HepG2 (cell line): Measurements from ENCODE around the gene CIB1. TPM values are rescaled to one million over a fixed set of nuclear protein-coding genes. Genes with fewer than 3 reads are reported as not detected.

Source experiments
- ASH2L ChIP-seq: fragments of 300-600, 200-600 bp; sonication (generic); IDR thresholded peaks from 2 replicates; pipeline ENCODE4 v1.7.0; 2017; ENCODE audit warnings: low read depth, mild to moderate bottlenecking, moderate library complexity, mixed read lengths, low read length; ENCODE audit not compliant: insufficient read length
- BATF2 ChIP-seq: sonication (generic); formaldehyde crosslinking; IDR thresholded peaks from 2 replicates; pipeline ENCODE4 v1.8.0; 2022; ENCODE audit warnings: mild to moderate bottlenecking, missing genetic modification reagents, moderate library complexity
- HINFP ChIP-seq: sonication (generic); formaldehyde crosslinking; IDR thresholded peaks from 2 replicates; pipeline ENCODE4 v1.4.0; 2020; ENCODE audit warnings: low read depth, mild to moderate bottlenecking, missing genetic modification reagents
- HOXA7 ChIP-seq: sonication (generic); formaldehyde crosslinking; IDR thresholded peaks from 2 replicates; pipeline ENCODE4 v1.8.1; 2022; ENCODE audit warnings: mild to moderate bottlenecking, missing genetic modification reagents, moderate library complexity
- KAT8 ChIP-seq: IDR thresholded peaks from 2 replicates; pipeline ENCODE4 v1.6.1; 2016; ENCODE audit warnings: missing genetic modification reagents, missing compliant biosample characterization
- MAFK ChIP-seq, 2 experiments: IDR thresholded peaks in 1 of 2; conservative IDR thresholded peaks in 1 of 2; 2 replicates each; pipeline ENCODE4 v1.6.1; 2011; ENCODE audit warnings: improper control_type of control experiment in 2 of 2, low read length in 2 of 2
- SMAD9 ChIP-seq: sonication (generic); formaldehyde crosslinking; IDR thresholded peaks from 2 replicates; pipeline ENCODE4 v1.5.1; 2020; ENCODE audit warnings: mild to moderate bottlenecking, missing genetic modification reagents
- TCF12 ChIP-seq, 2 experiments: fragments of 450-650 bp in 1 of 2; sonication (generic) in 1 of 2; formaldehyde crosslinking in 1 of 2; IDR thresholded peaks; 2 replicates each; pipeline versions ENCODE4 v1.6.1 to v1.8.0; 2017 to 2022; ENCODE audit warnings: antibody characterized with exemption in 1 of 2, mild to moderate bottlenecking in 1 of 2, missing genetic modification reagents in 1 of 2, moderate library complexity in 1 of 2
- ZNF260 ChIP-seq: sonication (generic); formaldehyde crosslinking; IDR thresholded peaks from 2 replicates; pipeline ENCODE4 v1.4.0; 2020; ENCODE audit warnings: missing genetic modification reagents, low read depth, mild to moderate bottlenecking, borderline replicate concordance
- ZNF512 ChIP-seq: sonication (generic); formaldehyde crosslinking; IDR thresholded peaks from 2 replicates; pipeline ENCODE4 v1.4.0; 2020; ENCODE audit warnings: mild to moderate bottlenecking, missing genetic modification reagents
- ZNF576 ChIP-seq: sonication (generic); formaldehyde crosslinking; IDR thresholded peaks from 2 replicates; pipeline ENCODE4 v1.4.0; 2020; ENCODE audit warnings: mild to moderate bottlenecking, missing genetic modification reagents
- ZNF629 ChIP-seq: sonication (generic); formaldehyde crosslinking; conservative IDR thresholded peaks from 2 replicates; pipeline ENCODE4 v1.5.0; 2020; ENCODE audit warnings: missing genetic modification reagents
- polyA plus RNA-seq, 8 experiments: library from polyadenylated mRNA; depleted of rRNA in 3 of 8; stranded (reverse) in 7 of 8; unstranded in 1 of 8; fragments of >200 nt; fragmentation: Illumina TruSeq in 4 of 8; extraction: Trizol in 4 of 8; gene quantifications; 2 replicates each; pipeline versions ENCODE4 v1.2.1 to v1.2.3, GENCODE V29; 2011 to 2016; ENCODE audit warnings: low read depth in 4 of 8, missing spikeins in 1 of 8, mixed read lengths in 1 of 8; ENCODE audit not compliant: insufficient read depth in 1 of 8
- total RNA-seq, 5 experiments: library from RNA; depleted of rRNA; stranded (reverse); fragments of >200 nt; fragmentation: Illumina TruSeq; extraction: Trizol; gene quantifications; 2 replicates each; pipeline ENCODE4 v1.2.3, GENCODE V29; 2016; ENCODE audit warnings: low read depth in 1 of 5
- TF ChIP-seq, protein P1 (sequence below): sonication (generic); formaldehyde crosslinking; IDR thresholded peaks from 2 replicates; pipeline ENCODE4 v1.4.0; 2020; ENCODE audit warnings: mild to moderate bottlenecking, missing genetic modification reagents
- TF ChIP-seq, protein P2 (sequence below): sonication (generic); formaldehyde crosslinking; IDR thresholded peaks from 2 replicates; pipeline ENCODE4 v1.5.0; 2020; ENCODE audit warnings: missing genetic modification reagents
- TF ChIP-seq, protein P3 (sequence below): fragments of 450-650 bp; IDR thresholded peaks from 2 replicates; pipeline ENCODE4 v1.6.1; 2017

CIB1 gene
- total and polyA plus RNA-seq, 2 of the 13 experiments (the other 11 are each of a cell fraction or from before 2014, with no cell fraction given), result 38.7 to 72.7 TPM

- TF ChIP-seq, protein P1, sequence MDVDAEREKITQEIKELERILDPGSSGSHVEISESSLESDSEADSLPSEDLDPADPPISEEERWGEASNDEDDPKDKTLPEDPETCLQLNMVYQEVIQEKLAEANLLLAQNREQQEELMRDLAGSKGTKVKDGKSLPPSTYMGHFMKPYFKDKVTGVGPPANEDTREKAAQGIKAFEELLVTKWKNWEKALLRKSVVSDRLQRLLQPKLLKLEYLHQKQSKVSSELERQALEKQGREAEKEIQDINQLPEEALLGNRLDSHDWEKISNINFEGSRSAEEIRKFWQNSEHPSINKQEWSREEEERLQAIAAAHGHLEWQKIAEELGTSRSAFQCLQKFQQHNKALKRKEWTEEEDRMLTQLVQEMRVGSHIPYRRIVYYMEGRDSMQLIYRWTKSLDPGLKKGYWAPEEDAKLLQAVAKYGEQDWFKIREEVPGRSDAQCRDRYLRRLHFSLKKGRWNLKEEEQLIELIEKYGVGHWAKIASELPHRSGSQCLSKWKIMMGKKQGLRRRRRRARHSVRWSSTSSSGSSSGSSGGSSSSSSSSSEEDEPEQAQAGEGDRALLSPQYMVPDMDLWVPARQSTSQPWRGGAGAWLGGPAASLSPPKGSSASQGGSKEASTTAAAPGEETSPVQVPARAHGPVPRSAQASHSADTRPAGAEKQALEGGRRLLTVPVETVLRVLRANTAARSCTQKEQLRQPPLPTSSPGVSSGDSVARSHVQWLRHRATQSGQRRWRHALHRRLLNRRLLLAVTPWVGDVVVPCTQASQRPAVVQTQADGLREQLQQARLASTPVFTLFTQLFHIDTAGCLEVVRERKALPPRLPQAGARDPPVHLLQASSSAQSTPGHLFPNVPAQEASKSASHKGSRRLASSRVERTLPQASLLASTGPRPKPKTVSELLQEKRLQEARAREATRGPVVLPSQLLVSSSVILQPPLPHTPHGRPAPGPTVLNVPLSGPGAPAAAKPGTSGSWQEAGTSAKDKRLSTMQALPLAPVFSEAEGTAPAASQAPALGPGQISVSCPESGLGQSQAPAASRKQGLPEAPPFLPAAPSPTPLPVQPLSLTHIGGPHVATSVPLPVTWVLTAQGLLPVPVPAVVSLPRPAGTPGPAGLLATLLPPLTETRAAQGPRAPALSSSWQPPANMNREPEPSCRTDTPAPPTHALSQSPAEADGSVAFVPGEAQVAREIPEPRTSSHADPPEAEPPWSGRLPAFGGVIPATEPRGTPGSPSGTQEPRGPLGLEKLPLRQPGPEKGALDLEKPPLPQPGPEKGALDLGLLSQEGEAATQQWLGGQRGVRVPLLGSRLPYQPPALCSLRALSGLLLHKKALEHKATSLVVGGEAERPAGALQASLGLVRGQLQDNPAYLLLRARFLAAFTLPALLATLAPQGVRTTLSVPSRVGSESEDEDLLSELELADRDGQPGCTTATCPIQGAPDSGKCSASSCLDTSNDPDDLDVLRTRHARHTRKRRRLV (CRISPR knock-in tag), result peak; percentile 68; the same call in 1 of the 2 replicates
- TF ChIP-seq TCF12 (IDR thresholded peaks at IDR 0.05) (no peak), TCF12 (CRISPR knock-in tag; IDR thresholded peaks at IDR 0.05) (no peak; the same call in 1 of the 2 replicates), ZNF512 (CRISPR knock-in tag) (no peak), ZNF629 (CRISPR knock-in tag) (no peak), SMAD9 (CRISPR knock-in tag) (0 out of 2 replicates have a peak, but pooled peaks have one; percentile 43), ZNF260 (CRISPR knock-in tag) (no peak), HOXA7 (no peak), BATF2 (peak; percentile 77; the same call in 1 of the 2 replicates), ZNF576 (CRISPR knock-in tag) (no peak), MAFK (conservative IDR thresholded peaks at IDR 0.05 in 1 of 2, IDR thresholded peaks at IDR 0.05 in 1 of 2; ENCODE audit: low read length in 2 of 2) (no peak), HINFP (CRISPR knock-in tag) (no peak; the same call in none of the 2 replicates), ASH2L (peak; percentile 89), KAT8 (CRISPR knock-in tag) (peak; percentile 94)
- TF ChIP-seq, protein P2, sequence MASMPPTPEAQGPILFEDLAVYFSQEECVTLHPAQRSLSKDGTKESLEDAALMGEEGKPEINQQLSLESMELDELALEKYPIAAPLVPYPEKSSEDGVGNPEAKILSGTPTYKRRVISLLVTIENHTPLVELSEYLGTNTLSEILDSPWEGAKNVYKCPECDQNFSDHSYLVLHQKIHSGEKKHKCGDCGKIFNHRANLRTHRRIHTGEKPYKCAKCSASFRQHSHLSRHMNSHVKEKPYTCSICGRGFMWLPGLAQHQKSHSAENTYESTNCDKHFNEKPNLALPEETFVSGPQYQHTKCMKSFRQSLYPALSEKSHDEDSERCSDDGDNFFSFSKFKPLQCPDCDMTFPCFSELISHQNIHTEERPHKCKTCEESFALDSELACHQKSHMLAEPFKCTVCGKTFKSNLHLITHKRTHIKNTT, result no peak
- TF ChIP-seq, protein P3, sequence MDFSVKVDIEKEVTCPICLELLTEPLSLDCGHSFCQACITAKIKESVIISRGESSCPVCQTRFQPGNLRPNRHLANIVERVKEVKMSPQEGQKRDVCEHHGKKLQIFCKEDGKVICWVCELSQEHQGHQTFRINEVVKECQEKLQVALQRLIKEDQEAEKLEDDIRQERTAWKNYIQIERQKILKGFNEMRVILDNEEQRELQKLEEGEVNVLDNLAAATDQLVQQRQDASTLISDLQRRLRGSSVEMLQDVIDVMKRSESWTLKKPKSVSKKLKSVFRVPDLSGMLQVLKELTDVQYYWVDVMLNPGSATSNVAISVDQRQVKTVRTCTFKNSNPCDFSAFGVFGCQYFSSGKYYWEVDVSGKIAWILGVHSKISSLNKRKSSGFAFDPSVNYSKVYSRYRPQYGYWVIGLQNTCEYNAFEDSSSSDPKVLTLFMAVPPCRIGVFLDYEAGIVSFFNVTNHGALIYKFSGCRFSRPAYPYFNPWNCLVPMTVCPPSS, result no peak
These were observed 31.7 kb upstream of the CIB1 start, which contains the start of gene NGRN (continued) for GRCh38 chr15:90265271-90266060.
